ENCODE results near the gene PSORS1C2. TPM values are rescaled to one million over a fixed set of nuclear protein-coding genes. Genes with fewer than 3 reads are reported as not detected.

The PSORS1C2 gene
- polyA plus RNA-seq, 1 of the 3 experiments (the other 2 are of a cell fraction), result not detected

GRCh38 chr6:31114541-31114878 is 24.4 kb downstream of the PSORS1C2 start, which contains the start of gene PSORS1C1 (continued):
- 0 out of 2 replicates have a peak, but pooled peaks have one; percentile 22 for TF ChIP-seq REST (IDR thresholded peaks at IDR 0.05; ENCODE audit: low read depth, low read length)
- no peak for TF ChIP-seq ZBTB33 (IDR thresholded peaks at IDR 0.05; ENCODE audit: borderline replicate concordance, low read depth)
- TF ChIP-seq JUND (IDR thresholded peaks at IDR 0.05), result peak; percentile 89
- peak; percentile 76 for TF ChIP-seq POLR2AphosphoS5 (IDR thresholded peaks at IDR 0.05; ENCODE audit: low read depth, low read length)
- no peak for TF ChIP-seq IRF3 (IDR thresholded peaks at IDR 0.05; ENCODE audit: low read depth, low read length)
- TF ChIP-seq USF2 (IDR thresholded peaks at IDR 0.05; ENCODE audit: borderline replicate concordance, low read depth, low read length), result no peak
- 0 out of 2 replicates have a peak, but pooled peaks have one; percentile 16 for TF ChIP-seq YY1 (IDR thresholded peaks at IDR 0.05; ENCODE audit: low read depth)
- TF ChIP-seq TAF1 (IDR thresholded peaks at IDR 0.05; ENCODE audit: borderline replicate concordance, low read depth, low read length), result 0 out of 2 replicates have a peak, but pooled peaks have one; percentile 26
- TF ChIP-seq ELF1 (IDR thresholded peaks at IDR 0.05), result peak; percentile 41
- peak in 1 of 2 experiments; percentile 60; a peak in 1 of 4 replicates for TF ChIP-seq EP300 (IDR thresholded peaks at IDR 0.05; ENCODE audit: borderline replicate concordance in 1 of 2, low read depth in 1 of 2, low read length in 1 of 2)
- TF ChIP-seq MEF2A (IDR thresholded peaks at IDR 0.05; ENCODE audit: borderline replicate concordance, low read depth), result no peak
